HepG2 (cell line): ENCODE data around the gene WDFY1. TPM values are rescaled to one million over a fixed set of nuclear protein-coding genes. Genes with fewer than 3 reads are reported as not detected.

Experiments
- CENPT ChIP-seq: sonication (generic); formaldehyde crosslinking; IDR thresholded peaks from 2 replicates; pipeline ENCODE4 v1.8.0; 2022; ENCODE audit warnings: low read depth, mild to moderate bottlenecking, moderate library complexity, missing genetic modification reagents
- CHD2 ChIP-seq: IDR thresholded peaks from 2 replicates; pipeline ENCODE4 v1.6.1; 2011; ENCODE audit warnings: low read depth, low read length, improper control_type of control experiment
- FOXJ3 ChIP-seq: sonication (generic); formaldehyde crosslinking; IDR thresholded peaks from 2 replicates; pipeline ENCODE4 v1.4.0; 2020; ENCODE audit warnings: missing genetic modification reagents, mild to moderate bottlenecking, borderline replicate concordance
- HNF4G ChIP-seq, 2 experiments: sonication (generic) in 1 of 2; formaldehyde crosslinking in 1 of 2; IDR thresholded peaks; 2 replicates each; pipeline versions ENCODE4 v1.4.0 to v1.6.1; 2011 to 2020; ENCODE audit warnings: borderline replicate concordance in 2 of 2, low read depth in 2 of 2, mild to moderate bottlenecking in 2 of 2, low read length in 1 of 2, missing genetic modification reagents in 1 of 2, moderate library complexity in 1 of 2
- MIXL1 ChIP-seq: IDR thresholded peaks from 2 replicates; pipeline ENCODE4 v1.6.1; 2016
- NKX3-1 ChIP-seq: sonication (generic); formaldehyde crosslinking; IDR thresholded peaks from 2 replicates; pipeline ENCODE4 v1.5.0; 2020; ENCODE audit warnings: missing genetic modification reagents
- NRL ChIP-seq: sonication (generic); formaldehyde crosslinking; IDR thresholded peaks from 2 replicates; pipeline ENCODE4 v1.5.0; 2020; ENCODE audit warnings: missing genetic modification reagents, mild to moderate bottlenecking, moderate library complexity, borderline replicate concordance
- PITX1 ChIP-seq: sonication (generic); formaldehyde crosslinking; IDR thresholded peaks from 2 replicates; pipeline ENCODE4 v1.5.1; 2020; ENCODE audit warnings: mild to moderate bottlenecking, missing genetic modification reagents
- SMAD9 ChIP-seq: sonication (generic); formaldehyde crosslinking; IDR thresholded peaks from 2 replicates; pipeline ENCODE4 v1.5.1; 2020; ENCODE audit warnings: mild to moderate bottlenecking, missing genetic modification reagents
- SNAPC2 ChIP-seq: sonication (generic); formaldehyde crosslinking; IDR thresholded peaks from 2 replicates; pipeline ENCODE4 v1.8.1; 2022; ENCODE audit warnings: mild to moderate bottlenecking, missing genetic modification reagents
- TRIM24 ChIP-seq: sonication (generic); formaldehyde crosslinking; IDR thresholded peaks from 2 replicates; pipeline ENCODE4 v1.8.0; 2022; ENCODE audit warnings: mild to moderate bottlenecking, missing genetic modification reagents
- ZBTB39 ChIP-seq: sonication (generic); formaldehyde crosslinking; IDR thresholded peaks from 2 replicates; pipeline ENCODE4 v1.5.0; 2020; ENCODE audit warnings: missing genetic modification reagents
- ZBTB8A ChIP-seq: sonication (generic); formaldehyde crosslinking; IDR thresholded peaks from 2 replicates; pipeline ENCODE4 v1.4.0; 2020; ENCODE audit warnings: mild to moderate bottlenecking, low read depth, missing genetic modification reagents, borderline replicate concordance
- ZNF468 ChIP-seq: sonication (generic); formaldehyde crosslinking; IDR thresholded peaks from 2 replicates; pipeline ENCODE4 v1.8.0; 2022; ENCODE audit warnings: mild to moderate bottlenecking, moderate library complexity, missing genetic modification reagents
- ZNF709 ChIP-seq: sonication (generic); formaldehyde crosslinking; IDR thresholded peaks from 2 replicates; pipeline ENCODE4 v1.5.0; 2020; ENCODE audit warnings: mild to moderate bottlenecking, missing genetic modification reagents
- ZXDC ChIP-seq: sonication (generic); formaldehyde crosslinking; IDR thresholded peaks from 2 replicates; pipeline ENCODE4 v1.5.0; 2020; ENCODE audit warnings: mild to moderate bottlenecking, missing genetic modification reagents
- polyA plus RNA-seq, 8 experiments: library from polyadenylated mRNA; depleted of rRNA in 3 of 8; stranded (reverse) in 7 of 8; unstranded in 1 of 8; fragments of >200 nt; fragmentation: Illumina TruSeq in 4 of 8; extraction: Trizol in 4 of 8; gene quantifications; 2 replicates each; pipeline versions ENCODE4 v1.2.1 to v1.2.3, GENCODE V29; 2011 to 2016; ENCODE audit warnings: low read depth in 4 of 8, missing spikeins in 1 of 8, mixed read lengths in 1 of 8; ENCODE audit not compliant: insufficient read depth in 1 of 8
- total RNA-seq, 5 experiments: library from RNA; depleted of rRNA; stranded (reverse); fragments of >200 nt; fragmentation: Illumina TruSeq; extraction: Trizol; gene quantifications; 2 replicates each; pipeline ENCODE4 v1.2.3, GENCODE V29; 2016; ENCODE audit warnings: low read depth in 1 of 5
- TF ChIP-seq, protein P1 (sequence below): sonication (generic); formaldehyde crosslinking; IDR thresholded peaks from 2 replicates; pipeline ENCODE4 v1.8.0; 2022; ENCODE audit warnings: mild to moderate bottlenecking, missing genetic modification reagents, moderate library complexity
- TF ChIP-seq, protein P2 (sequence below): sonication (generic); formaldehyde crosslinking; conservative IDR thresholded peaks from 2 replicates; pipeline ENCODE4 v1.4.0; 2020; ENCODE audit warnings: missing genetic modification reagents
- TF ChIP-seq, protein P3 (sequence below): sonication (generic); formaldehyde crosslinking; IDR thresholded peaks from 2 replicates; pipeline ENCODE4 v1.5.1; 2020; ENCODE audit warnings: mild to moderate bottlenecking, missing genetic modification reagents, borderline replicate concordance

The WDFY1 gene
- total and polyA plus RNA-seq, 2 of the 13 experiments (the other 11 are each of a cell fraction or from before 2014, with no cell fraction given): 77.0 to 78.4 TPM

DNA sequence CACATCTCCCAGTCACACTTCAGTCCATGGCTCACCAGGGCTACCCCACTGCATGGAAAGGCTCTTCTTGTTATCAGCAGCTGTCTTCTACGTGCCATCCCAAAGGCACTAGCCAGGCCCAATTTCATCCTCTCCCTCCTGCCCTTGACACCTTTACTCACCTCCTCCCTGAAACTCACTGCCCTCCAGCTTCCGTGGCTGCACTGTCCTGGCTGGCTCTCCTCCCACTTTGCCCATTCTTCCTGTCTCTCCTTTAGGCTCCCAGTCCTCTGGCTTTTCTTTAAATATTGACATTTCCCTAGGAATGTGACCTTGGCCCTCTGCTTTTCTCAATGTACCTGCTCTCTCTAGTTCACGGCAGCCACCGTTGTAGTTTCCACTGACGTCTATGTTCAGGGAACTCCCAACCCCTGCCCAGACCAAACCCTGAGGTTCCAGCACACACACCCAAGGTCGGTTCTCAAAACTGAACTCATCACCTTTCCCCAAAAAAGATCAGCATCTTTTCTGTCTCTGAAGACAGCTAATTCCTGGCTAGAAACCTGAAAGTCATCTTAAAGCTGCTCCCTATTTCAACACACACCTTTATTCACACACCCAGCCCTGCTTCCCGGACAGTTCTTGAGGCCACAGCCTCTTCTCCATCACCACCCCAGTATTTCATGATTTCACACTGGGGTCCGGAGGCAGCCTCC, 36.7 kb downstream of the WDFY1 start (continued):
- TF ChIP-seq CHD2: no peak
- peak; percentile 40; the same call in 1 of the 2 replicates for TF ChIP-seq ZBTB39 (CRISPR knock-in tag)
- peak; percentile 78; the same call in 1 of the 2 replicates for TF ChIP-seq HNF4G (IDR thresholded peaks at IDR 0.05; ENCODE audit: borderline replicate concordance, low read depth, low read length)
- peak; percentile 84; the same call in 1 of the 2 replicates for TF ChIP-seq HNF4G (CRISPR knock-in tag; IDR thresholded peaks at IDR 0.05; ENCODE audit: borderline replicate concordance, low read depth)
- TF ChIP-seq MIXL1 (CRISPR knock-in tag): peak; percentile 68; the same call in 1 of the 2 replicates
- no peak for TF ChIP-seq SNAPC2
- no peak; the same call in 1 of the 2 replicates for TF ChIP-seq ZBTB8A (CRISPR knock-in tag)
- TF ChIP-seq NRL: no peak
- TF ChIP-seq NKX3-1 (CRISPR knock-in tag): no peak
- TF ChIP-seq PITX1: peak; percentile 93
- no peak for TF ChIP-seq ZNF468 (CRISPR knock-in tag)
- no peak for TF ChIP-seq CENPT
- TF ChIP-seq, protein P1, sequence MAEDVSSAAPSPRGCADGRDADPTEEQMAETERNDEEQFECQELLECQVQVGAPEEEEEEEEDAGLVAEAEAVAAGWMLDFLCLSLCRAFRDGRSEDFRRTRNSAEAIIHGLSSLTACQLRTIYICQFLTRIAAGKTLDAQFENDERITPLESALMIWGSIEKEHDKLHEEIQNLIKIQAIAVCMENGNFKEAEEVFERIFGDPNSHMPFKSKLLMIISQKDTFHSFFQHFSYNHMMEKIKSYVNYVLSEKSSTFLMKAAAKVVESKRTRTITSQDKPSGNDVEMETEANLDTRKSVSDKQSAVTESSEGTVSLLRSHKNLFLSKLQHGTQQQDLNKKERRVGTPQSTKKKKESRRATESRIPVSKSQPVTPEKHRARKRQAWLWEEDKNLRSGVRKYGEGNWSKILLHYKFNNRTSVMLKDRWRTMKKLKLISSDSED (CRISPR knock-in tag): no peak
- TF ChIP-seq FOXJ3 (CRISPR knock-in tag): peak; percentile 76; the same call in 1 of the 2 replicates
- no peak for TF ChIP-seq TRIM24 (CRISPR knock-in tag)
- TF ChIP-seq, protein P2, sequence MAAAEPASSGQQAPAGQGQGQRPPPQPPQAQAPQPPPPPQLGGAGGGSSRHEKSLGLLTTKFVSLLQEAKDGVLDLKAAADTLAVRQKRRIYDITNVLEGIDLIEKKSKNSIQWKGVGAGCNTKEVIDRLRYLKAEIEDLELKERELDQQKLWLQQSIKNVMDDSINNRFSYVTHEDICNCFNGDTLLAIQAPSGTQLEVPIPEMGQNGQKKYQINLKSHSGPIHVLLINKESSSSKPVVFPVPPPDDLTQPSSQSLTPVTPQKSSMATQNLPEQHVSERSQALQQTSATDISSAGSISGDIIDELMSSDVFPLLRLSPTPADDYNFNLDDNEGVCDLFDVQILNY: no peak
- TF ChIP-seq, protein P3, sequence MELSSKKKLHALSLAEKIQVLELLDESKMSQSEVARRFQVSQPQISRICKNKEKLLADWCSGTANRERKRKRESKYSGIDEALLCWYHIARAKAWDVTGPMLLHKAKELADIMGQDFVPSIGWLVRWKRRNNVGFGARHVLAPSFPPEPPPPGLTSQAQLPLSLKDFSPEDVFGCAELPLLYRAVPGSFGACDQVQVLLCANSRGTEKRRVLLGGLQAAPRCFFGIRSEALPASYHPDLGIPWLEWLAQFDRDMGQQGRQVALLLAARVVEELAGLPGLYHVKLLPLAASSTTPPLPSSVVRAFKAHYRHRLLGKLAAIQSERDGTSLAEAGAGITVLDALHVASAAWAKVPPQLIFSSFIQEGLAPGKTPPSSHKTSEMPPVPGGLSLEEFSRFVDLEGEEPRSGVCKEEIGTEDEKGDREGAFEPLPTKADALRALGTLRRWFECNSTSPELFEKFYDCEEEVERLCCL: no peak
- TF ChIP-seq SMAD9 (CRISPR knock-in tag): no peak
- TF ChIP-seq ZNF709: no peak
- TF ChIP-seq ZXDC: peak; percentile 76; the same call in 1 of the 2 replicates
